Esophagus muscularis mucosa (tissue), 3 donors: Measurements from ENCODE around the gene LMF2.

Source experiments
- POLR2AphosphoS5 ChIP-seq, 2 donors: sonication (generic); formaldehyde crosslinking; IDR thresholded peaks; one replicate each; pipeline ENCODE4 v1.6.1; 2017; ENCODE audit warnings: antibody characterized with exemption in 2 of 2
- TF ChIP-seq, protein P1 (sequence below), 3 experiments: fragments of 200-600 bp in 2 of 3; fragments of 450-650 bp in 1 of 3; sonication (generic) in 2 of 3; IDR thresholded peaks; one replicate each; pipeline ENCODE4 v1.5.1; 2017 to 2019; ENCODE audit warnings: antibody characterized with exemption in 3 of 3, mild to moderate bottlenecking in 2 of 3, moderate library complexity in 1 of 3

DNA sequence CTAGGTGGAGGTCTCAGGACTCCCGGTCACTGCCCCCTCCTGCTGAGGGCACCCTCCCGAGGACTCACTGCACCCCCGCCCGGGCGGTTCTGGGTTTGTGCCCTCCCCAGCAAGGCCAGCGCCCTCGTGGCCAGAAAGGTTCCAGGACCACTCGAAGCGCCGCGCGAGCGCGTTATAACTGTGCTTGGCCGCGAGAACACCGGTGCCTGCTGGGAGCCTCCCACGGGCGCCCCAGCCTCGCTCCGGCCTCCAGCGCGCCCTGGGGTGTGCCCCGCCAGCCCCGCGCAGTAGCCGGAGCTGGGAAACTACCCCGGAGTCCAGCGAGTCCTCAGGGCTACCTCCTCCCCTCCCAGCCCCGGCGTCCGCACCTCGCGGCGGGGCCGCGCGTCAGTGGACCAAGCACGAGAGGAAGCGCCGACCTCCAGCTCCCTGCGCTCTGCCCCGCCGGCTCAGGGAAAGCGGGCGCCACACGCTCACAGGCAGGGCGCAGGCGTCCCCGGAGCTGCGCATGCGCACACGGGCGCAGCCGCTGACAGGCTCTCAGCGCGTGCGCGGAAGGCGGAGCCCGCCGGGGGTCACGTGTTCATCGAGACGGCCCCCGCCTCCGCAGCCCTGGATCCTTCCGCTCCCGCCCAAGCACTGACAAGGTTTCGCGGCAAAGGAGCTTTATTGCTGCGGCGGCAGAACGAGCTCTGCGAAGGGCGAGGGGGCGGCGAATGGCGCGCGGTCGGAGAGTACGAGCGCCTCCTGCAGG is 17.8 kb upstream of the LMF2 start, which contains the start of gene SCO2:
- TF ChIP-seq, protein P1, sequence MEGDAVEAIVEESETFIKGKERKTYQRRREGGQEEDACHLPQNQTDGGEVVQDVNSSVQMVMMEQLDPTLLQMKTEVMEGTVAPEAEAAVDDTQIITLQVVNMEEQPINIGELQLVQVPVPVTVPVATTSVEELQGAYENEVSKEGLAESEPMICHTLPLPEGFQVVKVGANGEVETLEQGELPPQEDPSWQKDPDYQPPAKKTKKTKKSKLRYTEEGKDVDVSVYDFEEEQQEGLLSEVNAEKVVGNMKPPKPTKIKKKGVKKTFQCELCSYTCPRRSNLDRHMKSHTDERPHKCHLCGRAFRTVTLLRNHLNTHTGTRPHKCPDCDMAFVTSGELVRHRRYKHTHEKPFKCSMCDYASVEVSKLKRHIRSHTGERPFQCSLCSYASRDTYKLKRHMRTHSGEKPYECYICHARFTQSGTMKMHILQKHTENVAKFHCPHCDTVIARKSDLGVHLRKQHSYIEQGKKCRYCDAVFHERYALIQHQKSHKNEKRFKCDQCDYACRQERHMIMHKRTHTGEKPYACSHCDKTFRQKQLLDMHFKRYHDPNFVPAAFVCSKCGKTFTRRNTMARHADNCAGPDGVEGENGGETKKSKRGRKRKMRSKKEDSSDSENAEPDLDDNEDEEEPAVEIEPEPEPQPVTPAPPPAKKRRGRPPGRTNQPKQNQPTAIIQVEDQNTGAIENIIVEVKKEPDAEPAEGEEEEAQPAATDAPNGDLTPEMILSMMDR (IDR thresholded peaks at IDR 0.05), result peak; percentile 36 to 54 (median 43)
- peak; percentile 92 to 96 for TF ChIP-seq POLR2AphosphoS5 (IDR thresholded peaks at IDR 0.05)
